HepG2 (cell line): Measurements from ENCODE around the gene PROS1. TPM values are rescaled to one million over a fixed set of nuclear protein-coding genes. Genes with fewer than 3 reads are reported as not detected.

Experiments
- NR2F6 ChIP-seq, 2 experiments: IDR thresholded peaks; 2 replicates each; pipeline ENCODE4 v1.6.1; 2016; ENCODE audit warnings: antibody characterized with exemption in 1 of 2, mild to moderate bottlenecking in 1 of 2
- RFX5 ChIP-seq: IDR thresholded peaks from 2 replicates; pipeline ENCODE4 v1.6.1; 2011; ENCODE audit warnings: low read depth, low read length, improper control_type of control experiment
- TERF1 ChIP-seq: sonication (generic); formaldehyde crosslinking; IDR thresholded peaks from 2 replicates; pipeline ENCODE4 v1.8.0; 2022; ENCODE audit warnings: mild to moderate bottlenecking, missing genetic modification reagents, moderate library complexity
- TRIM22 ChIP-seq: fragments of 450-650 bp; IDR thresholded peaks from 2 replicates; pipeline ENCODE4 v1.6.1; 2017
- ZBTB10 ChIP-seq: sonication (generic); formaldehyde crosslinking; IDR thresholded peaks from 2 replicates; pipeline ENCODE4 v1.4.0; 2020; ENCODE audit warnings: missing genetic modification reagents, borderline replicate concordance
- ZBTB26 ChIP-seq: IDR thresholded peaks from 2 replicates; pipeline ENCODE4 v1.6.1; 2016; ENCODE audit warnings: missing compliant biosample characterization, missing genetic modification reagents, borderline replicate concordance
- ZBTB49 ChIP-seq: sonication (generic); formaldehyde crosslinking; IDR thresholded peaks from 2 replicates; pipeline ENCODE4 v1.4.0; 2020; ENCODE audit warnings: missing genetic modification reagents, borderline replicate concordance
- ZFP41 ChIP-seq: sonication (generic); formaldehyde crosslinking; IDR thresholded peaks from 2 replicates; pipeline ENCODE4 v1.4.0; 2020; ENCODE audit warnings: mild to moderate bottlenecking, missing genetic modification reagents, borderline replicate concordance
- ZNF597 ChIP-seq: sonication (generic); formaldehyde crosslinking; IDR thresholded peaks from 2 replicates; pipeline ENCODE4 v1.5.0; 2020; ENCODE audit warnings: missing genetic modification reagents
- polyA plus RNA-seq, 8 experiments: library from polyadenylated mRNA; depleted of rRNA in 3 of 8; stranded (reverse) in 7 of 8; unstranded in 1 of 8; fragments of >200 nt; fragmentation: Illumina TruSeq in 4 of 8; extraction: Trizol in 4 of 8; gene quantifications; 2 replicates each; pipeline versions ENCODE4 v1.2.1 to v1.2.3, GENCODE V29; 2011 to 2016; ENCODE audit warnings: low read depth in 4 of 8, missing spikeins in 1 of 8, mixed read lengths in 1 of 8; ENCODE audit not compliant: insufficient read depth in 1 of 8
- total RNA-seq, 5 experiments: library from RNA; depleted of rRNA; stranded (reverse); fragments of >200 nt; fragmentation: Illumina TruSeq; extraction: Trizol; gene quantifications; 2 replicates each; pipeline ENCODE4 v1.2.3, GENCODE V29; 2016; ENCODE audit warnings: low read depth in 1 of 5
- TF ChIP-seq, protein P1 (sequence below): sonication (generic); formaldehyde crosslinking; conservative IDR thresholded peaks from 2 replicates; pipeline ENCODE4 v1.4.0; 2020; ENCODE audit warnings: missing genetic modification reagents

The PROS1 gene
- total and polyA plus RNA-seq, 2 of the 13 experiments (the other 11 are each of a cell fraction or from before 2014, with no cell fraction given) = 63.8 to 76.8 TPM

- TF ChIP-seq ZBTB49 (no peak), TRIM22 (no peak), RFX5 (no peak), ZFP41 (CRISPR knock-in tag) (no peak), TERF1 (no peak), NR2F6 (IDR thresholded peaks at IDR 0.05) (no peak), NR2F6 (CRISPR knock-in tag; IDR thresholded peaks at IDR 0.05) (no peak), ZBTB10 (no peak), ZNF597 (no peak), ZBTB26 (CRISPR knock-in tag) (no peak)
- TF ChIP-seq, protein P1, sequence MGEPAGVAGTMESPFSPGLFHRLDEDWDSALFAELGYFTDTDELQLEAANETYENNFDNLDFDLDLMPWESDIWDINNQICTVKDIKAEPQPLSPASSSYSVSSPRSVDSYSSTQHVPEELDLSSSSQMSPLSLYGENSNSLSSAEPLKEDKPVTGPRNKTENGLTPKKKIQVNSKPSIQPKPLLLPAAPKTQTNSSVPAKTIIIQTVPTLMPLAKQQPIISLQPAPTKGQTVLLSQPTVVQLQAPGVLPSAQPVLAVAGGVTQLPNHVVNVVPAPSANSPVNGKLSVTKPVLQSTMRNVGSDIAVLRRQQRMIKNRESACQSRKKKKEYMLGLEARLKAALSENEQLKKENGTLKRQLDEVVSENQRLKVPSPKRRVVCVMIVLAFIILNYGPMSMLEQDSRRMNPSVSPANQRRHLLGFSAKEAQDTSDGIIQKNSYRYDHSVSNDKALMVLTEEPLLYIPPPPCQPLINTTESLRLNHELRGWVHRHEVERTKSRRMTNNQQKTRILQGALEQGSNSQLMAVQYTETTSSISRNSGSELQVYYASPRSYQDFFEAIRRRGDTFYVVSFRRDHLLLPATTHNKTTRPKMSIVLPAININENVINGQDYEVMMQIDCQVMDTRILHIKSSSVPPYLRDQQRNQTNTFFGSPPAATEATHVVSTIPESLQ (CRISPR knock-in tag) = no peak
Measured at GRCh38 chr3:93867425-93867824, 106.3 kb downstream of the PROS1 start (continued).
